Lung (tissue), 12 donors: ENCODE data around the gene WSB2. TPM values are rescaled to one million over a fixed set of nuclear protein-coding genes. Genes with fewer than 3 reads are reported as not detected.

Experiments used
- ATAC-seq: fragments of 200-7000 bp; cut with Tn5 transposase; one replicate; pipeline ENCODE4 v1.9.1; 2020; ENCODE audit warnings: moderate number of reproducible peaks; ENCODE audit not compliant: insufficient read depth, low FRiP score
- DNase-seq, 3 donors: peaks; one replicate each; pipeline ENCODE4 v3.0.0-alpha.2; 2013 to 2017
- H3K27ac ChIP-seq, 2 donors: one replicate each; pipeline ENCODE4 v1.5.1; 2013; ENCODE audit warnings: mild to moderate bottlenecking in 2 of 2, moderate library complexity in 2 of 2, control low read depth in 1 of 2, inconsistent platforms in 1 of 2, low read depth in 1 of 2, low read length in 1 of 2
- H3K27me3 ChIP-seq, 3 donors: one replicate each; pipeline ENCODE4 v1.5.1; 2013; ENCODE audit warnings: low read length in 2 of 3; ENCODE audit not compliant: control insufficient read depth in 3 of 3, insufficient read depth in 3 of 3
- H3K36me3 ChIP-seq, 4 donors: one replicate each; pipeline ENCODE4 v1.5.1; 2013; ENCODE audit warnings: low read length in 4 of 4, mild to moderate bottlenecking in 1 of 4, moderate library complexity in 1 of 4; ENCODE audit not compliant: control insufficient read depth in 4 of 4, insufficient read depth in 4 of 4
- H3K4me1 ChIP-seq, 5 donors: one replicate each; pipeline ENCODE4 v1.5.1; 2013; ENCODE audit warnings: low read length in 5 of 5, mild to moderate bottlenecking in 2 of 5, moderate library complexity in 1 of 5; ENCODE audit not compliant: control insufficient read depth in 5 of 5, insufficient read depth in 5 of 5
- H3K4me3 ChIP-seq: one replicate; pipeline ENCODE4 v1.5.1; 2013; ENCODE audit warnings: mild to moderate bottlenecking, control low read depth, moderate library complexity
- H3K9ac ChIP-seq, 2 donors: one replicate each; pipeline ENCODE4 v1.5.1; 2013; ENCODE audit warnings: low read length in 2 of 2, control low read depth in 1 of 2; ENCODE audit not compliant: insufficient read depth in 1 of 2
- H3K9me3 ChIP-seq, 4 donors: one replicate each; pipeline ENCODE4 v1.5.1; 2013; ENCODE audit warnings: low read length in 3 of 4, mild to moderate bottlenecking in 1 of 4, moderate library complexity in 1 of 4; ENCODE audit not compliant: control insufficient read depth in 4 of 4, insufficient read depth in 3 of 4
- WGBS, 2 donors: extraction: QIAGEN DNeasy Blood & Tissue Kit; methylation state at CpG; one replicate each; pipeline ENCODE4 v1.1.7; 2013; 5-methylcytosine and 5-hydroxymethylcytosine counted together
- polyA plus RNA-seq, 2 donors: library from polyadenylated mRNA; stranded (reverse); fragments of 200-250 nt; gene quantifications; one replicate each; pipeline ENCODE4 v1.2.1, GENCODE V29; 2013
- total RNA-seq, 2 donors: library from RNA; depleted of rRNA in 1 of 2; stranded (reverse); fragments of >200 nt in 1 of 2; gene quantifications; one replicate each; pipeline ENCODE4 v1.2.1, GENCODE V29; 2014 to 2021
- TF ChIP-seq, protein P1 (sequence below): IDR thresholded peaks from 2 replicates; pipeline ENCODE4 v1.5.1; 2012; ENCODE audit warnings: mild to moderate bottlenecking; ENCODE audit errors: control extremely low read depth, extremely low read depth
- donor health status: control.
- donor health status: control.
- donor health status: Bipolar disorder and iron deficiency.
- donor health status: healthy.
- donor health status: DM: yes; HTN: yes; CAD: no.

WSB2 gene
- total and polyA plus RNA-seq, 4 donors, result 46.0 to 99.1 (median 53.2) TPM

GRCh38 chr12:118020036-118020435, 40.9 kb downstream of the WSB2 start:
- H3K27me3 ChIP-seq, result no peaks in the 10 kb centered on the region
- peaks cover 3 to 22% (median 18%) of the 10 kb centered on the region in 4 donors for H3K36me3 ChIP-seq
- WGBS, 2 donors, result 67 to 78% methylated on average over 1 of the region's 1 CpG
- TF ChIP-seq, protein P1, sequence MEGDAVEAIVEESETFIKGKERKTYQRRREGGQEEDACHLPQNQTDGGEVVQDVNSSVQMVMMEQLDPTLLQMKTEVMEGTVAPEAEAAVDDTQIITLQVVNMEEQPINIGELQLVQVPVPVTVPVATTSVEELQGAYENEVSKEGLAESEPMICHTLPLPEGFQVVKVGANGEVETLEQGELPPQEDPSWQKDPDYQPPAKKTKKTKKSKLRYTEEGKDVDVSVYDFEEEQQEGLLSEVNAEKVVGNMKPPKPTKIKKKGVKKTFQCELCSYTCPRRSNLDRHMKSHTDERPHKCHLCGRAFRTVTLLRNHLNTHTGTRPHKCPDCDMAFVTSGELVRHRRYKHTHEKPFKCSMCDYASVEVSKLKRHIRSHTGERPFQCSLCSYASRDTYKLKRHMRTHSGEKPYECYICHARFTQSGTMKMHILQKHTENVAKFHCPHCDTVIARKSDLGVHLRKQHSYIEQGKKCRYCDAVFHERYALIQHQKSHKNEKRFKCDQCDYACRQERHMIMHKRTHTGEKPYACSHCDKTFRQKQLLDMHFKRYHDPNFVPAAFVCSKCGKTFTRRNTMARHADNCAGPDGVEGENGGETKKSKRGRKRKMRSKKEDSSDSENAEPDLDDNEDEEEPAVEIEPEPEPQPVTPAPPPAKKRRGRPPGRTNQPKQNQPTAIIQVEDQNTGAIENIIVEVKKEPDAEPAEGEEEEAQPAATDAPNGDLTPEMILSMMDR, result no peak
- H3K4me1 ChIP-seq, result peaks cover 0 to 13% (median 5%) of the 10 kb centered on the region in 5 donors
- no peak overlapping the region for H3K9ac ChIP-seq
- DNase-seq (no peak), ATAC-seq (no peak)
- H3K9me3 ChIP-seq, result no peaks in the 10 kb centered on the region
- H3K4me3 ChIP-seq, result no peak overlapping the region
- H3K27ac ChIP-seq, result no peak overlapping the region

DNA sequence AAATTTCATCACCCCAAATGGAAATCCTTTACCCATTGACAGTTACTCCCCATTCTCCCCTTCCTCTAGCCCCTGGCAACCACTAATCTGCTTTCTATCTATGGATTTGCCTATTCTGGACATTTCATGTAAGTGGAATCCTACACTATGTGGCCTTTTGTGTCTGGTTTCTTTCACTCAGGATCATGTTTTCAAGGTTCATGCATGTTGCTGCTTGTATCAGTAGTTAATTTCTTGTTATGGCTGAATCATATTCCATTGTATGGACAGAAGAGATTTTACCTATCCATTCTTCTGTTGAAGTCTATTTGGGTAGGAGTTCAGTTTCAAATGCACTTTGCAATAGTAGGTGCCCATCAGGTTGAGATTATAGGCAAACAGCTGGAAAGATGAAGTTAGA, 43.1 kb downstream of the WSB2 start:
- DNase-seq (no peak), ATAC-seq (no peak)
- H3K36me3 ChIP-seq, result peaks cover 2 to 17% (median 14%) of the 10 kb centered on the region in 4 donors
- H3K4me1 ChIP-seq, result peaks cover 0 to 13% (median 5%) of the 10 kb centered on the region in 5 donors
- H3K9ac ChIP-seq, result peak overlapping the region in 1 of 2 donors; percentile 38
- no peak overlapping the region for H3K27ac ChIP-seq
- TF ChIP-seq, protein P1, result no peak
- no peaks in the 10 kb centered on the region for H3K9me3 ChIP-seq
- H3K4me3 ChIP-seq, result no peak overlapping the region
- H3K27me3 ChIP-seq, result no peaks in the 10 kb centered on the region

DNA sequence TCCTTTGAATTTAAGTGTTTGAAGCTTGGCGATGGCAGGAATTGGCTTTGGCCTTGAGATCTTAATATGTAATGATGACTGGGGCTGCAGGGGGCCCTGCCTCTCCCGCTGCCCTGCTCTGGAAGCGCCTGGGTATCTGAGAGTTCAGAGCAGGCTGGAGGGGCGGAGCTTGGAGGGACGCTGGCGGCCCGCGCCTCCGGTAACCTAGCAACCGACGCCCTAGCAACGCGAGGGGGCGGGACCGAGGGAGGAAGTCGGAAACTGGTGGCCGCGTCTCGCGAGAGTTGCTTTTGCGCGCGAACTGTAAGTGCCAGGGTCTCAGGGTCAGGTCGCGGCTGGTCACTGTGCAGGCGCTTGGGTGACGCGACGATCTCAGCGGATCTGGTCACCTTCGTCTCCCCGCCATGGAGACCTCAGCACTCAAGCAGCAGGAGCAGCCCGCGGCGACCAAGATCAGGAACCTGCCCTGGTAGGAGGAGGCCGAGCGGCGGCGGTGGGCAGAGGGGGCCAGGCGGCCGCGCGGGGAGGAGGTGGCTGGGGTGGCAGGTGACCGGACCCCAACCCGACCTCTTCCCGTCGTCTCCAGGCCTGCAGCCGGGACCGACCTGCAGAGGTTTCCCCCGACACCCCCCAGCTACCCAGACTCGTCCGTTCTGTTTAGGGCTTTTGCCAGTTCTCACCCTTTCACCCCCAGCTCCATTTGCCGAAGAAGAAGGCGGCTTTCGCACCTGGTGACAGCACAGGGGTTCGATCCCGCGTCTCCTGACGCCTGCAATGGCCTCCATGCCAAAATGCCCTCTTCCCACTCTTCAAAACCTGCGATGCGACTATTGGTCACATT, 44.3 kb downstream of the WSB2 start, which contains the start of gene RFC5:
TSS of gene RFC5 (plus strand) at position 280 of the 841 bp plus-strand sequence. CDS start at position 405, 125 bp downstream.
- Histone ChIP-seq H3K9ac (peak within 1 kb of the TSS; percentile 76 to 90), H3K36me3 (peaks cover 2 to 13% (median 9%) of the 10 kb centered on the region in 4 donors), H3K27me3 (no peaks in the 10 kb centered on the region), H3K9me3 (no peaks in the 10 kb centered on the region), H3K4me1 (peaks cover 0 to 13% (median 5%) of the 10 kb centered on the region in 5 donors), H3K4me3 (peak within 1 kb of the TSS; percentile 97), H3K27ac (peak within 1 kb of the TSS in 1 of 2 donors; percentile 65)
- DNase-seq (peak; percentile 98 to 99 (median 98)), ATAC-seq (peak; percentile 96)
- TF ChIP-seq, protein P1, result no peak
- WGBS, 2 donors, result 0% methylated on average over 60 to 61 of the region's 61 CpGs
